Colonic mucosa (tissue), 4 donors: ENCODE data around the gene NAPB. TPM values are rescaled to one million over a fixed set of nuclear protein-coding genes. Genes with fewer than 3 reads are reported as not detected.

Experiments
- DNase-seq: peaks from one replicate; pipeline ENCODE4 v3.0.0-alpha.2; 2020
- H3K27ac ChIP-seq: fragments of 200-600 bp; one replicate; pipeline ENCODE4 v1.8.0; 2021
- H3K27me3 ChIP-seq: fragments of 200-600 bp; one replicate; pipeline ENCODE4 v1.8.0; 2021
- H3K36me3 ChIP-seq: fragments of 200-600 bp; one replicate; pipeline ENCODE4 v1.8.0; 2021
- H3K4me1 ChIP-seq: fragments of 200-600 bp; one replicate; pipeline ENCODE4 v1.8.0; 2021; ENCODE audit warnings: mild to moderate bottlenecking
- H3K4me3 ChIP-seq: fragments of 200-600 bp; one replicate; pipeline ENCODE4 v1.8.0; 2021
- H3K9ac ChIP-seq, 2 donors: one replicate each; pipeline ENCODE4 v1.7.0; 2013; ENCODE audit warnings: control low read depth in 2 of 2, low read depth in 2 of 2, low read length in 2 of 2
- H3K9me3 ChIP-seq: fragments of 200-600 bp; one replicate; pipeline ENCODE4 v1.8.0; 2021
- intact Hi-C: fragments of 100-400 bp; cut with DNase I; formaldehyde crosslinking; loops from one replicate; pipeline ENCODE4 v1.14.1; 2022
- total RNA-seq, 2 donors: library from RNA; stranded (reverse); fragmentation: NEBNext Ultra II Directional in 1 of 2; extraction: Animal tissue kit (Norgen Biotek cat#: 25700) in 1 of 2; gene quantifications; one replicate each; pipeline ENCODE4 v1.2.1, GENCODE V29; 2021
- TF ChIP-seq, protein P1 (sequence below): fragments of 200-600 bp; IDR thresholded peaks from one replicate; pipeline ENCODE4 v1.8.0; 2022; ENCODE audit warnings: antibody characterized with exemption, mild to moderate bottlenecking
- donor health status: healthy.
- donor health status: DM: no; HTN: no; CAD: no.
- donor health status: DM: no; HTN: no; CAD: no.

NAPB gene
- total RNA-seq, 2 donors from 2014 or later: 7.5 to 8.4 TPM

DNA sequence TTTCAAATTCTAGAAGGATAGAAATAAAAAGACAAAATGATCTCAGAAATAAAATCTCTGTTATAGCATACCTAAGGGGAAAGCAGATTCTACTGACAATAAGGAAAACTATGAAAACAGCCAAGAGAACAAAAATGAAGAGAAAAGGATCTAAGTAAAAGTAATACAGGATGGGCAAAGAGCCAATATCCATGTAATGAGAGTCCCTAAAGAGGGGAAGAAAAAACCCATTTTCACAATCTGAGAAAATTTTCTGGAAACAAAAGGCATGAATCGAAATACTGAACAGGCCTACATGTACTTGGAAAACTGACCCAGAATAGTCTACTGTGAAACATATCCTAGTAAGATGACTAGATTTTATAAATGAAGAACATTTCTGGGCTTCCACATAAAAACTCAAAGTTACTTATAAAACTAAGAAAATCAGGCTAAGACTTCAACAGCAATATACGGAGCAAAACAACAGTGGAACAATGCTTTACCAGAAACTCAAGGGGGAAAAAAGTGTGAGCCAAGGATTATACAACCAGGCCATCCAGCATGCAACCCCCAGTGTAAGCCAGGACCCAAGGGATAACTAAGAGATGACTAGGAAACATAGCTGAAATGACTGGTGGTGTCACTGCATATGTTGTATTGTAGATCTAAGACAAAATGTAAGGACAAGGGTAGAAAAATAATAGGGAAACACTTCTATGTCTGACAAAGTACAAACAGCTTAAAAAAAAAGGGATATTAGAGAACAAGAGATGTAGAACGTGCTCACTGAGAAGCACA is 10.2 kb downstream of the NAPB start:
- Histone ChIP-seq H3K36me3 (no peaks in the 10 kb centered on the region), H3K4me3 (no peak overlapping the region), H3K4me1 (no peaks in the 10 kb centered on the region), H3K9me3 (no peaks in the 10 kb centered on the region), H3K27me3 (no peaks in the 10 kb centered on the region), H3K27ac (no peak overlapping the region), H3K9ac (no peak overlapping the region)
- TF ChIP-seq, protein P1, sequence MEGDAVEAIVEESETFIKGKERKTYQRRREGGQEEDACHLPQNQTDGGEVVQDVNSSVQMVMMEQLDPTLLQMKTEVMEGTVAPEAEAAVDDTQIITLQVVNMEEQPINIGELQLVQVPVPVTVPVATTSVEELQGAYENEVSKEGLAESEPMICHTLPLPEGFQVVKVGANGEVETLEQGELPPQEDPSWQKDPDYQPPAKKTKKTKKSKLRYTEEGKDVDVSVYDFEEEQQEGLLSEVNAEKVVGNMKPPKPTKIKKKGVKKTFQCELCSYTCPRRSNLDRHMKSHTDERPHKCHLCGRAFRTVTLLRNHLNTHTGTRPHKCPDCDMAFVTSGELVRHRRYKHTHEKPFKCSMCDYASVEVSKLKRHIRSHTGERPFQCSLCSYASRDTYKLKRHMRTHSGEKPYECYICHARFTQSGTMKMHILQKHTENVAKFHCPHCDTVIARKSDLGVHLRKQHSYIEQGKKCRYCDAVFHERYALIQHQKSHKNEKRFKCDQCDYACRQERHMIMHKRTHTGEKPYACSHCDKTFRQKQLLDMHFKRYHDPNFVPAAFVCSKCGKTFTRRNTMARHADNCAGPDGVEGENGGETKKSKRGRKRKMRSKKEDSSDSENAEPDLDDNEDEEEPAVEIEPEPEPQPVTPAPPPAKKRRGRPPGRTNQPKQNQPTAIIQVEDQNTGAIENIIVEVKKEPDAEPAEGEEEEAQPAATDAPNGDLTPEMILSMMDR: no peak
- intact Hi-C loops: no loop called here
- DNase-seq: no peak

DNA sequence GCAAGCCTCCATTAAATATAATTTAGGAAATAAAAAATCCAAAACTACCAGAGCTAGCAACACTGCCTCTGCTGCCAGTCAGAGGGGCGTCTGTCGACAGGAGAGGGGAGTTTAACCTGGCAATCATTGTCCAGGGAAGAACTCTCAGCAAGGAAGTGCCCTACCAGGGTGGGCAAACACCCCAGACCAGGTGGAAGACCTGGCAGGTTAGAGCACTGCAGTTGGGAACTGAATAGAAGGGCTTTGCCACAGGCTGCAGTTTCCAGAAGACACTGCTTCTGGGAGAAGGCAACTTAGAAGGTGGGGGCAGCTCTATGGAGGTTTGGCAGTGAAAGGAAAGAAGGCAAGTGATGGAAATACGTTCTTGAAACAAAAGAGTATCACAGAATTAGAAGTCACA is 11.5 kb downstream of the NAPB start:
- intact Hi-C loops: no loop called here
- Histone ChIP-seq H3K36me3 (no peaks in the 10 kb centered on the region), H3K4me3 (no peak overlapping the region), H3K27me3 (no peaks in the 10 kb centered on the region), H3K4me1 (no peaks in the 10 kb centered on the region), H3K27ac (no peak overlapping the region), H3K9me3 (no peaks in the 10 kb centered on the region), H3K9ac (no peak overlapping the region)
- TF ChIP-seq, protein P1: no peak
- DNase-seq: no peak

DNA sequence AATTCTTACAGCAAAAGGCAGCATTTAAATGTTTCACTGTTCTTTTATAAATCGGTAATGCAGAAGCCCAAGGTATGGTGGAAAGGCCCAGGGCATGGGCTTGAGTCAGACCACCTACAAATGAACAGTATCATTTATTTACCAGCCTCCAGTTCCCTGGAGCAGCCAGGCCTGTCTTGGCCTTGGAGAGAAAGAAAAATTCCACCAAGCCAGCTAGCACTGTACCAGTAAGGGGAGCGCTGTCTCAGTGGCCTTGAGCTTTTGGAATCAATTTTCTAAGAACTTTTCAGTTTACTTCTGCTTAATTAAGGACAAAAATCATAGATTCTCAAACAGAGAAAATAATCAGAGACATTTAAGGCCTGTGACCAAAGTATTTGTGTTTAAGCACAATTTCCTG is 12.3 kb downstream of the NAPB start:
- H3K9ac ChIP-seq: no peak overlapping the region
- no peaks in the 10 kb centered on the region for H3K9me3 ChIP-seq
- TF ChIP-seq, protein P1: no peak
- H3K36me3 ChIP-seq: no peaks in the 10 kb centered on the region
- H3K27ac ChIP-seq: no peak overlapping the region
- no peak for DNase-seq
- H3K4me3 ChIP-seq: no peak overlapping the region
- H3K4me1 ChIP-seq: no peaks in the 10 kb centered on the region
- no peaks in the 10 kb centered on the region for H3K27me3 ChIP-seq
- intact Hi-C loops: no loop called here

DNA sequence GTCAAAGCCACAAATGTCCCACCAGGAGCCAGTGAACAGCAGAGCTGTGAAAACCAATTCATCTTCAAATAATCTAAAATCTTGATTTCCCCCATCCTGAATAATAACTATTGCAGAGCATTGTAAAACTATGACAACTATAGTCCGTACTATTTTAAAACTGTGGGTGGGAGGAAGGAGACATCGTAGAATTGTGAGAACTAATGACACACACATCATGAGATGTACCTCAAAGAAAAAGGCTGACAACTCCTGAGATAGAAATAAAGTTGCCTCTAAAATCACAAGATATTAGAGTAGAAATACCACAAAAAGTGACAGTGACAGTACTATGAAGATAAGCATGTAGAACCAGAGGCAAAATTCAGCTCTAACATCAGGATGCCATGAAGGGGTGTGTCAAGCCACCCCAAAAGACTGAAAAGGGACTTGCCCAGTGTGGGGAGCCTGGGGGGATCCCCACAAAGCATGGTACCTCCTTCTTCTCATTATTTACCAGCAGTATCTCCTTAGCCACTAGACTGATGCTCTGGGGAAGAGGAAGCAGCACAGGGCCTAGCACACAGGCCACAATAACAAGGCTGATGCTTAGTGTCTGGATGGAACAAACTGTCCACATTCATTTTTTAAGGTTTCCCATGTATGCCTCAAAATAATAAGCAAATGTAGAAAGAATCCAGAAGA is 13.4 kb downstream of the NAPB start:
- H3K9me3 ChIP-seq: no peaks in the 10 kb centered on the region
- H3K9ac ChIP-seq: no peak overlapping the region
- intact Hi-C loops: no loop called here
- H3K4me3 ChIP-seq: no peak overlapping the region
- no peak overlapping the region for H3K27ac ChIP-seq
- TF ChIP-seq, protein P1: no peak
- H3K27me3 ChIP-seq: no peaks in the 10 kb centered on the region
- H3K4me1 ChIP-seq: no peaks in the 10 kb centered on the region
- no peak for DNase-seq
- H3K36me3 ChIP-seq: no peaks in the 10 kb centered on the region

DNA sequence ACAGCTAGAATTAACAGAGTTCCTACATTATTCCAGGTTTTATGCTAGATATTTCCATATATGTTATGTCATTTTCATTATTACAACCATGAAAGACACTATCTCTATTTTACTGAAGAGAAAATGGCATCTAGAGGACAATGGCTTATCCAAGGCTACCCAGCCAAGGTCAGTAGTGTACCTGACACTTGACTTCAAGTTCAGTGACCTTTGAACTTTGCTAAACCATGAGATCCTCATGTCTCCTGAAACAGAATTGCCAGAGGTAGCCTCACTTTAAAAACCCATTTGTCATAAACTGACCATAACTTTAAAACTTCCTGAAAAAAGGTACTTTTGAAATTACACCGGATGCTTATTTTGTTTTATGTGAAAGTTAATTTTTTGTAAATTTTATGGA is 14.4 kb downstream of the NAPB start:
- Histone ChIP-seq H3K27me3 (no peaks in the 10 kb centered on the region), H3K9me3 (no peaks in the 10 kb centered on the region), H3K4me3 (no peak overlapping the region), H3K4me1 (no peaks in the 10 kb centered on the region), H3K9ac (no peak overlapping the region), H3K27ac (no peak overlapping the region), H3K36me3 (no peaks in the 10 kb centered on the region)
- TF ChIP-seq, protein P1: no peak
- no peak for DNase-seq
- intact Hi-C loops: no loop called here
